NT2/D1 (cell line): Measurements from ENCODE around the gene LY6G5B.

ENCODE experiments used
- SUZ12 ChIP-seq: IDR thresholded peaks from 2 replicates; pipeline ENCODE4 v1.6.1; 2011; ENCODE audit not compliant: insufficient read length, insufficient read depth; ENCODE audit errors: extremely low read depth
- YY1 ChIP-seq: IDR thresholded peaks from 2 replicates; pipeline ENCODE4 v1.6.1; 2011; ENCODE audit not compliant: insufficient read length, insufficient read depth
- ZNF274 ChIP-seq: IDR thresholded peaks from 2 replicates; pipeline ENCODE4 v1.6.1; 2011; ENCODE audit warnings: mild to moderate bottlenecking, low read depth, low read length

DNA sequence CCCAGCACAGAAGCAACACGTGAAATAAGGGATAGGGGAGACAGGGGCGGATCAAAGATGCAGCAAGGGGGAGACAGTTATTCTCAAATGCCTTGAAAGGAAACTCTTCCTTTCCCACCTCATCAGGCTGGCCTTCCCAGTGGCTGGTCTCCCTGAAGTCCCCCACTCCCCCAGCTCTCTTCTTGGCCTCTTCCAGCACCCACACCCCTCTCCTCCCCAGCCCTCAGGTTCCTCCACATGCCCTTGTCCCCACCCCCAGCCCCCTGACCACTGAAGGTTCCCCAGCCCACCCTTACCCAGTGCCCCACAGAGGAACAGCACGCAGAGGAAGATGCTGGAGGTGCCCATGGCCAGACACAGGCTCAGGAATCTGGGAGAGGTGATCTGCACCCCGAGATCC lies 43.7 kb downstream of the LY6G5B start:
- no peak for TF ChIP-seq ZNF274
- TF ChIP-seq YY1 = no peak
- TF ChIP-seq SUZ12 = no peak
